HEK293 (cell line): ENCODE data around the gene SLC14A1.

Source experiments
- CTCF ChIA-PET: fragments of 350-600 bp; formaldehyde crosslinking; extraction: SDS; loops from one replicate; lab custom pipeline; 2021; ENCODE audit warnings: antibody characterized with exemption; lab: Yijun Ruan, JAX
- POLR2A ChIA-PET: fragments of 300-600 bp; formaldehyde crosslinking; extraction: SDS; loops from one replicate; lab custom pipeline; 2020; ENCODE audit warnings: antibody characterized with exemption, inconsistent platforms; lab: Yijun Ruan, JAX
- H3K27ac ChIP-seq: fragments of 200-500 bp; sonication (Bioruptor generic); 2 replicates; pipeline ENCODE4 v1.5.1; 2014; ENCODE audit warnings: low read depth, low read length, control low read depth, inconsistent platforms; ENCODE audit errors: extremely low read depth
- H3K36me3 ChIP-seq, 2 experiments: fragments of 200-500 bp in 1 of 2; sonication (Bioruptor generic) in 1 of 2; 1 replicate in 1 of 2; 2 replicates in 1 of 2; pipeline ENCODE4 v1.5.1; 2014 to 2017; ENCODE audit warnings: inconsistent platforms in 2 of 2, low read length in 2 of 2; ENCODE audit not compliant: control insufficient read depth in 2 of 2, insufficient read depth in 1 of 2
- H3K4me1 ChIP-seq: fragments of 200-500 bp; sonication (Bioruptor generic); 2 replicates; pipeline ENCODE4 v1.5.1; 2014; ENCODE audit warnings: mild to moderate bottlenecking, low read length, inconsistent platforms; ENCODE audit not compliant: control insufficient read depth, insufficient read depth
- H3K4me3 ChIP-seq: 2 replicates; pipeline ENCODE4 v1.5.1; 2011; ENCODE audit warnings: low read depth, mild to moderate bottlenecking, control low read depth, low read length, moderate library complexity
- H3K9me3 ChIP-seq: fragments of 200-500 bp; sonication (Bioruptor generic); 2 replicates; pipeline ENCODE4 v1.5.1; 2014; ENCODE audit warnings: low read depth, low read length, inconsistent platforms; ENCODE audit not compliant: control insufficient read depth, insufficient read depth
- EGR2 ChIP-seq: fragments of 450-650 bp; formaldehyde crosslinking; IDR thresholded peaks from 2 replicates; pipeline ENCODE4 v1.5.1; 2016; ENCODE audit warnings: low read depth, missing biosample characterization, missing genetic modification characterization
- KLF16 ChIP-seq: fragments of 450-650 bp; formaldehyde crosslinking; IDR thresholded peaks from 2 replicates; pipeline ENCODE4 v1.5.1; 2017; ENCODE audit warnings: missing biosample characterization, missing genetic modification characterization
- YY2 ChIP-seq: fragments of 450-650 bp; formaldehyde crosslinking; IDR thresholded peaks from 2 replicates; pipeline ENCODE4 v1.5.1; 2016; ENCODE audit warnings: missing biosample characterization, missing genetic modification characterization
- ZBTB7A ChIP-seq: fragments of 450-650 bp; formaldehyde crosslinking; IDR thresholded peaks from 2 replicates; pipeline ENCODE4 v1.5.1; 2016; ENCODE audit warnings: low read depth, missing biosample characterization, missing genetic modification characterization
- ZBTB8A ChIP-seq: fragments of 450-650 bp; formaldehyde crosslinking; IDR thresholded peaks from 2 replicates; pipeline ENCODE4 v1.5.1; 2016; ENCODE audit warnings: missing biosample characterization, missing genetic modification characterization
- ZFHX2 ChIP-seq: fragments of 450-650 bp; formaldehyde crosslinking; conservative IDR thresholded peaks from 2 replicates; pipeline ENCODE4 v1.5.1; 2016; ENCODE audit warnings: missing biosample characterization, missing genetic modification characterization
- ZNF16 ChIP-seq: fragments of 450-650 bp; formaldehyde crosslinking; IDR thresholded peaks from 2 replicates; pipeline ENCODE4 v1.5.1; 2016; ENCODE audit warnings: low read depth, missing biosample characterization, missing genetic modification characterization
- ZNF221 ChIP-seq: fragments of 450-650 bp; formaldehyde crosslinking; IDR thresholded peaks from 2 replicates; pipeline ENCODE4 v1.5.1; 2017; ENCODE audit warnings: missing biosample characterization, missing genetic modification characterization, borderline replicate concordance
- ZNF239 ChIP-seq: fragments of 450-650 bp; formaldehyde crosslinking; IDR thresholded peaks from 2 replicates; pipeline ENCODE4 v1.5.1; 2016; ENCODE audit warnings: missing biosample characterization, missing genetic modification characterization
- ZNF624 ChIP-seq: fragments of 450-650 bp; formaldehyde crosslinking; IDR thresholded peaks from 2 replicates; pipeline ENCODE4 v1.5.1; 2017; ENCODE audit warnings: missing biosample characterization, missing genetic modification characterization
- ZSCAN30 ChIP-seq: fragments of 450-650 bp; IDR thresholded peaks from 2 replicates; pipeline ENCODE4 v1.5.1; 2018; ENCODE audit warnings: missing biosample characterization, mild to moderate bottlenecking, missing genetic modification characterization, moderate library complexity
- TF ChIP-seq, protein P1 (sequence below): fragments of 450-650 bp; formaldehyde crosslinking; IDR thresholded peaks from 2 replicates; pipeline ENCODE4 v1.5.1; 2016; ENCODE audit warnings: missing biosample characterization, missing genetic modification characterization
- TF ChIP-seq, protein P2 (sequence below): fragments of 450-650 bp; formaldehyde crosslinking; IDR thresholded peaks from 2 replicates; pipeline ENCODE4 v1.5.1; 2016; ENCODE audit warnings: missing biosample characterization, missing genetic modification characterization
- TF ChIP-seq, protein P3 (sequence below): fragments of 450-650 bp; formaldehyde crosslinking; IDR thresholded peaks from 2 replicates; pipeline ENCODE4 v1.5.1; 2016; ENCODE audit warnings: missing biosample characterization, missing genetic modification characterization

The SLC14A1 gene

GRCh38 chr18:45684341-45685115 is 39.5 kb upstream of the SLC14A1 start (continued):
- TF ChIP-seq, protein P1, sequence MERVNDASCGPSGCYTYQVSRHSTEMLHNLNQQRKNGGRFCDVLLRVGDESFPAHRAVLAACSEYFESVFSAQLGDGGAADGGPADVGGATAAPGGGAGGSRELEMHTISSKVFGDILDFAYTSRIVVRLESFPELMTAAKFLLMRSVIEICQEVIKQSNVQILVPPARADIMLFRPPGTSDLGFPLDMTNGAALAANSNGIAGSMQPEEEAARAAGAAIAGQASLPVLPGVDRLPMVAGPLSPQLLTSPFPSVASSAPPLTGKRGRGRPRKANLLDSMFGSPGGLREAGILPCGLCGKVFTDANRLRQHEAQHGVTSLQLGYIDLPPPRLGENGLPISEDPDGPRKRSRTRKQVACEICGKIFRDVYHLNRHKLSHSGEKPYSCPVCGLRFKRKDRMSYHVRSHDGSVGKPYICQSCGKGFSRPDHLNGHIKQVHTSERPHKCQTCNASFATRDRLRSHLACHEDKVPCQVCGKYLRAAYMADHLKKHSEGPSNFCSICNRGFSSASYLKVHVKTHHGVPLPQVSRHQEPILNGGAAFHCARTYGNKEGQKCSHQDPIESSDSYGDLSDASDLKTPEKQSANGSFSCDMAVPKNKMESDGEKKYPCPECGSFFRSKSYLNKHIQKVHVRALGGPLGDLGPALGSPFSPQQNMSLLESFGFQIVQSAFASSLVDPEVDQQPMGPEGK (tag by site-specific recombination): no peak
- no peak for TF ChIP-seq ZNF239 (tag by site-specific recombination)
- TF ChIP-seq ZBTB8A (tag by site-specific recombination): no peak
- TF ChIP-seq ZNF221 (tag by site-specific recombination): no peak
- no peak for TF ChIP-seq ZNF624
- no peak for TF ChIP-seq YY2 (tag by site-specific recombination)
- TF ChIP-seq ZSCAN30 (tag by site-specific recombination): no peak
- TF ChIP-seq KLF16 (tag by site-specific recombination): no peak
- TF ChIP-seq, protein P2, sequence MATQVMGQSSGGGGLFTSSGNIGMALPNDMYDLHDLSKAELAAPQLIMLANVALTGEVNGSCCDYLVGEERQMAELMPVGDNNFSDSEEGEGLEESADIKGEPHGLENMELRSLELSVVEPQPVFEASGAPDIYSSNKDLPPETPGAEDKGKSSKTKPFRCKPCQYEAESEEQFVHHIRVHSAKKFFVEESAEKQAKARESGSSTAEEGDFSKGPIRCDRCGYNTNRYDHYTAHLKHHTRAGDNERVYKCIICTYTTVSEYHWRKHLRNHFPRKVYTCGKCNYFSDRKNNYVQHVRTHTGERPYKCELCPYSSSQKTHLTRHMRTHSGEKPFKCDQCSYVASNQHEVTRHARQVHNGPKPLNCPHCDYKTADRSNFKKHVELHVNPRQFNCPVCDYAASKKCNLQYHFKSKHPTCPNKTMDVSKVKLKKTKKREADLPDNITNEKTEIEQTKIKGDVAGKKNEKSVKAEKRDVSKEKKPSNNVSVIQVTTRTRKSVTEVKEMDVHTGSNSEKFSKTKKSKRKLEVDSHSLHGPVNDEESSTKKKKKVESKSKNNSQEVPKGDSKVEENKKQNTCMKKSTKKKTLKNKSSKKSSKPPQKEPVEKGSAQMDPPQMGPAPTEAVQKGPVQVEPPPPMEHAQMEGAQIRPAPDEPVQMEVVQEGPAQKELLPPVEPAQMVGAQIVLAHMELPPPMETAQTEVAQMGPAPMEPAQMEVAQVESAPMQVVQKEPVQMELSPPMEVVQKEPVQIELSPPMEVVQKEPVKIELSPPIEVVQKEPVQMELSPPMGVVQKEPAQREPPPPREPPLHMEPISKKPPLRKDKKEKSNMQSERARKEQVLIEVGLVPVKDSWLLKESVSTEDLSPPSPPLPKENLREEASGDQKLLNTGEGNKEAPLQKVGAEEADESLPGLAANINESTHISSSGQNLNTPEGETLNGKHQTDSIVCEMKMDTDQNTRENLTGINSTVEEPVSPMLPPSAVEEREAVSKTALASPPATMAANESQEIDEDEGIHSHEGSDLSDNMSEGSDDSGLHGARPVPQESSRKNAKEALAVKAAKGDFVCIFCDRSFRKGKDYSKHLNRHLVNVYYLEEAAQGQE (tag by site-specific recombination): no peak
- TF ChIP-seq ZBTB7A: no peak
- TF ChIP-seq, protein P3, sequence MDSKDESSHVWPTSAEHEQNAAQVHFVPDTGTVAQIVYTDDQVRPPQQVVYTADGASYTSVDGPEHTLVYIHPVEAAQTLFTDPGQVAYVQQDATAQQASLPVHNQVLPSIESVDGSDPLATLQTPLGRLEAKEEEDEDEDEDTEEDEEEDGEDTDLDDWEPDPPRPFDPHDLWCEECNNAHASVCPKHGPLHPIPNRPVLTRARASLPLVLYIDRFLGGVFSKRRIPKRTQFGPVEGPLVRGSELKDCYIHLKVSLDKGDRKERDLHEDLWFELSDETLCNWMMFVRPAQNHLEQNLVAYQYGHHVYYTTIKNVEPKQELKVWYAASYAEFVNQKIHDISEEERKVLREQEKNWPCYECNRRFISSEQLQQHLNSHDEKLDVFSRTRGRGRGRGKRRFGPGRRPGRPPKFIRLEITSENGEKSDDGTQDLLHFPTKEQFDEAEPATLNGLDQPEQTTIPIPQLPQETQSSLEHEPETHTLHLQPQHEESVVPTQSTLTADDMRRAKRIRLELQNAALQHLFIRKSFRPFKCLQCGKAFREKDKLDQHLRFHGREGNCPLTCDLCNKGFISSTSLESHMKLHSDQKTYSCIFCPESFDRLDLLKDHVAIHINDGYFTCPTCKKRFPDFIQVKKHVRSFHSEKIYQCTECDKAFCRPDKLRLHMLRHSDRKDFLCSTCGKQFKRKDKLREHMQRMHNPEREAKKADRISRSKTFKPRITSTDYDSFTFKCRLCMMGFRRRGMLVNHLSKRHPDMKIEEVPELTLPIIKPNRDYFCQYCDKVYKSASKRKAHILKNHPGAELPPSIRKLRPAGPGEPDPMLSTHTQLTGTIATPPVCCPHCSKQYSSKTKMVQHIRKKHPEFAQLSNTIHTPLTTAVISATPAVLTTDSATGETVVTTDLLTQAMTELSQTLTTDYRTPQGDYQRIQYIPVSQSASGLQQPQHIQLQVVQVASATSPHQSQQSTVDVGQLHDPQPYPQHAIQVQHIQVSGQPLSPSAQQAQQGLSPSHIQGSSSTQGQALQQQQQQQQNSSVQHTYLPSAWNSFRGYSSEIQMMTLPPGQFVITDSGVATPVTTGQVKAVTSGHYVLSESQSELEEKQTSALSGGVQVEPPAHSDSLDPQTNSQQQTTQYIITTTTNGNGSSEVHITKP: no peak
- TF ChIP-seq ZNF16: no peak

- H3K4me3 ChIP-seq: no peak overlapping the region
- TF ChIP-seq EGR2 (tag by site-specific recombination) (0 out of 2 replicates have a peak, but pooled peaks have one; percentile 17), ZNF239 (tag by site-specific recombination) (no peak), ZFHX2 (tag by site-specific recombination) (peak; percentile 46; the same call in 1 of the 2 replicates)
Observed at GRCh38 chr18:45686891-45687611, 36.9 kb upstream of the SLC14A1 start.

More at GRCh38 chr18:45686891-45687611, 36.9 kb upstream of the SLC14A1 start:
- CTCF ChIA-PET: interaction anchor here (1.1 to 8.5 kb wide), 4 partner anchors 12 to 192 kb away, joined by 3 to 65 read pairs (median 9); no protein-coding TSS in a partner anchor
- Histone ChIP-seq H3K36me3 (no peaks in the 10 kb centered on the region), H3K27ac (no peak overlapping the region), H3K9me3 (no peaks in the 10 kb centered on the region), H3K4me1 (no peaks in the 10 kb centered on the region)
- POLR2A ChIA-PET: no interaction called here
